Stomach smooth muscle (tissue), 2 donors: Measurements from ENCODE around the gene DOLK.

Experiments used
- H3K27ac ChIP-seq: one replicate; pipeline ENCODE4 v1.7.0; 2013; ENCODE audit warnings: mild to moderate bottlenecking, low read length, inconsistent platforms
- H3K27me3 ChIP-seq, 2 donors: one replicate each; pipeline ENCODE4 v1.7.0; 2013; ENCODE audit warnings: low read length in 2 of 2; ENCODE audit not compliant: insufficient read depth in 2 of 2, control insufficient read depth in 1 of 2
- H3K36me3 ChIP-seq, 2 donors: one replicate each; pipeline ENCODE4 v1.7.0; 2013; ENCODE audit warnings: low read length in 2 of 2; ENCODE audit not compliant: control insufficient read depth in 2 of 2, insufficient read depth in 2 of 2
- H3K4me1 ChIP-seq: one replicate; pipeline ENCODE4 v1.7.0; 2013; ENCODE audit warnings: low read length; ENCODE audit not compliant: control insufficient read depth, insufficient read depth
- H3K4me3 ChIP-seq, 2 donors: one replicate each; pipeline ENCODE4 v1.7.0; 2013; ENCODE audit warnings: low read length in 2 of 2
- H3K9ac ChIP-seq, 2 donors: one replicate each; pipeline ENCODE4 v1.7.0; 2013; ENCODE audit warnings: low read length in 2 of 2, mild to moderate bottlenecking in 1 of 2
- H3K9me3 ChIP-seq, 2 donors: one replicate each; pipeline ENCODE4 v1.7.0; 2013; ENCODE audit warnings: low read length in 2 of 2; ENCODE audit not compliant: control insufficient read depth in 2 of 2
- donor health status: healthy.
- donor health status: Pancreatic carcinoma.

DOLK gene

DNA sequence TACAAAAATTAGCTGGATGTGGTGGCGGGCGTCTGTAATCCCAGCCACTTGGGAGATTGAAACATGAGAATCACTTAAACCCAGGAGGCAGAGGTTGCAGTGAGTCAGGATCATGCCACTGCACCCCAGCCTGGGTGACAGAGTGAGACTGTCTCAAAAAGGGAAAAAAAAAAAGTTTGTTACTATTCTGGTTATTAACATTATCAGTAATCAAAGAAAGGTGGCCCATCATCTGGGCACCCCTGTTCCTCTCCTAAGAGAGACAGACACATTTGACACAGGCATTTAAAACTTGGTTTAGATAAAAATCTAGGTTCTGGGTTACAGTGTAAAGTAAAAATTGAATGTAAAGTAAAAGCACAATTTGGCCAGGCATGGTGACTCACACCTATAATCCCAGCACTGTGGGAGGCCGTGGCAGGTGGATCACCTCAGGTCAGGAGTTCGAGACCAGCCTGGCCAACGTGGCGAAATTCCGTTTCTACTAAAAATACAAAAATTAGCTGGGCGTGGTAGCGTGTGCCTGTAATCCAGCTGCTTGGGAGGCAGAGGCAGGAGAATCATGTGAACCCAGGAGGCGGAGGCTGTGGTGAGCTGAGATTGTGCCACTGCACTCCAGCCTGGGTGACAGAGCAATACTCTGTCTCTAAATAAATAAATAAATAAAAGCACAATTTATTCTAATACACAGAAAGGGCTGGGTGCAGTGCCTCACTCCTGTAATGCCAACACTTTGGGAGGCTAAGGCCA lies 43.4 kb downstream of the DOLK start:
- Histone ChIP-seq H3K27me3 (no peaks in the 10 kb centered on the region), H3K4me1 (peaks cover 5% of the 10 kb centered on the region), H3K4me3 (no peak overlapping the region), H3K9ac (no peak overlapping the region), H3K27ac (no peak overlapping the region), H3K36me3 (peaks cover 22 to 26% of the 10 kb centered on the region in 2 donors), H3K9me3 (no peaks in the 10 kb centered on the region)

DNA sequence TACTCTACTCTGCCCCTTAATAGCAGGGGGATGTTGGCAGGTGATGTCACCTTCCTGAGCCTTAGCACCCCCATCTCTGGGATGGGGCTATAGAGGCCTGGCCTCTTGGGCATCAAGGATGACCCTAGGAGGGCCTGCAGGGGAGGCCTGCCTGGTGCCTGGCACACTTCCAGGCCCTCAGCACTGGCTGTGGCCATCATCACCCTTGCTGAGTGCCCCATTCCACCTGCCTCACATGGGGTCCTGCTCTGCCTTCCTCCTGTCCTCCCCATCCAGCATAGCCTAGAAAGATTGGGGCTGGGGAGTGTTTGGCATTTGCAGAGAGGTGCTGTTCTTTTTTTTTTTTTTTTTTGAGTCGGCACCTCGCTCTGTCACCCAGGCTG lies 44.3 kb downstream of the DOLK start:
- Histone ChIP-seq H3K4me1 (peaks cover 5% of the 10 kb centered on the region), H3K27me3 (no peaks in the 10 kb centered on the region), H3K9me3 (no peaks in the 10 kb centered on the region), H3K4me3 (no peak overlapping the region), H3K9ac (no peak overlapping the region), H3K27ac (peak overlapping the region; percentile 18), H3K36me3 (peaks cover 13 to 20% of the 10 kb centered on the region in 2 donors)

DNA sequence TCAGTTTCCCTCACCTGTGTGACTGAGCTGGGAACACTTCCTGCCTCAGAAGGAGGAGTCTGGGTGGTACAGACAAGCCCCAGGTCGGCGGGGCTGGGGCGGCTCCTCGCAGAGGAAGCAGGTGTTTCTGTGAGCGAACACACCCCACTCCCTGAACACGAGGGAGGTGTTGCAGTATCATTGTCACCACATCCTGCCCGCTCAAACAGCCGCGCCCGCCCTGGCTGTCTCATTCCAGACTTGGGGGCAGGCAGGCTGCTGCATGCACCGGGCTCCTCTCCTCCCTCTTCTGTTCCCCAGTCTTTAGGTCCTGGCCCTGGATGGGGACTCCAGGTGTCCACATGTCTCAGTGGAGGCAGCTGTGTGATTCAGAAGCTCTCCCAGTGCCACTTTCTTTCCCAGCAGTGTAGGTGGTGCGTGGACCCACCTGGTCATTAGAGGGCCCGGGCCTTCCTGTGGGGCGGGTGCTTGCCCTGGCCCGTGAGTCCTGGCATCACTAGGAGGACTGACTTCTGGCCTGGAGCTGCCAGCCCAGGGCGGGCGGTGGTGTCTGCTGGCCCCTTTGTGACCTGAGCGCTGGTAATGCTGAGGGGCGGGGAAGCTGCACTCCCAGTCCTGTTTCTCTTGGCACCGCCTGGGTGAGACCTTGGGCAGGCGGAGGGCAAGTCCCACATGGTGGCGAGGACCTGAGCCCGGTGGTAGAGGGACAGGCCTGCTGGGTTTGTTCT lies 44.9 kb downstream of the DOLK start:
- Histone ChIP-seq H3K4me3 (no peak overlapping the region), H3K4me1 (peaks cover 5% of the 10 kb centered on the region), H3K27ac (peak overlapping the region; percentile 18), H3K27me3 (no peaks in the 10 kb centered on the region), H3K9ac (no peak overlapping the region), H3K36me3 (peaks cover 8 to 15% of the 10 kb centered on the region in 2 donors), H3K9me3 (no peaks in the 10 kb centered on the region)

DNA sequence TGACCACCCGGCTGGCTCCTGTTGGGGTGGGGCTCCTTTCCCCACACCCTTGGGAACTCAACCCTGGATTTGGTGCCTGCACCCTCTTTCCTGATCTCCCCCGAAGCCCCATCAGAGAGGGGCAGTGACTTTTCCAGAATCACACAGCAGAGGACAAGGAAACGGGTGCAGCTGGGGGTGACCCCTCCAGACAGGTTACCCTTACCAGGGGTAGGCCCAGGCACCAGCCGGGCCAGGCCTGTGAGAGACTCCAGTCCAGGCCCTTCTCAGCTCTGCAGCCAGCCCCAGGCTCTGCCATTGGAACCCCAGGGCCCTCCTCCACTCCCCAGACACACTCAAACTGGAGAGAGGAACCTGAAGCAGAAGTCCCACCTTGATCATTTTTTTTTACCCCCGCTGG lies 45.6 kb downstream of the DOLK start:
- Histone ChIP-seq H3K27ac (no peak overlapping the region), H3K4me3 (no peak overlapping the region), H3K9me3 (no peaks in the 10 kb centered on the region), H3K9ac (no peak overlapping the region), H3K4me1 (peaks cover 5% of the 10 kb centered on the region), H3K36me3 (peaks cover 5 to 9% of the 10 kb centered on the region in 2 donors), H3K27me3 (no peaks in the 10 kb centered on the region)

DNA sequence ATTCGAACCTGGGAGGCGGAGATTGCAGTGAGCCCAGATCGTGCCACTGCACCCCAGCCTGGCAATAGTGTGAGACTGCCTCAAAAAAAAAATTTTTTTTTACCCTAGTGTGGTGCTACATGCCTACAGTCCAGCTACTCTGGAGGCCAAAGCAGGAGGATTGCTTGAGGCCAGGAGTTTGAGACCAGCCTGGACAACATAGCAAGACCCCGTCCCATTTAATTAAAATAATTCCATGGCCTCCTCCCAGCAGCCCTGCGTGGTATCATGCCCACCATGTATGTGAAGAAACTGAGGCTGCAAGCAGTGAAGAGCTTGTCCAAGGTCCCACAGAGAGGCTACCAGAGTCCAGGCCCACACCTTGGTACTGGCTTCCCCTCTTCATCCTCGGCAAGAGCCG lies 46.0 kb downstream of the DOLK start:
- H3K9me3 ChIP-seq, result no peaks in the 10 kb centered on the region
- H3K36me3 ChIP-seq, result peaks cover 5 to 9% of the 10 kb centered on the region in 2 donors
- no peaks in the 10 kb centered on the region for H3K27me3 ChIP-seq
- H3K4me3 ChIP-seq, result no peak overlapping the region
- peaks cover 5% of the 10 kb centered on the region for H3K4me1 ChIP-seq
- no peak overlapping the region for H3K9ac ChIP-seq
- no peak overlapping the region for H3K27ac ChIP-seq

DNA sequence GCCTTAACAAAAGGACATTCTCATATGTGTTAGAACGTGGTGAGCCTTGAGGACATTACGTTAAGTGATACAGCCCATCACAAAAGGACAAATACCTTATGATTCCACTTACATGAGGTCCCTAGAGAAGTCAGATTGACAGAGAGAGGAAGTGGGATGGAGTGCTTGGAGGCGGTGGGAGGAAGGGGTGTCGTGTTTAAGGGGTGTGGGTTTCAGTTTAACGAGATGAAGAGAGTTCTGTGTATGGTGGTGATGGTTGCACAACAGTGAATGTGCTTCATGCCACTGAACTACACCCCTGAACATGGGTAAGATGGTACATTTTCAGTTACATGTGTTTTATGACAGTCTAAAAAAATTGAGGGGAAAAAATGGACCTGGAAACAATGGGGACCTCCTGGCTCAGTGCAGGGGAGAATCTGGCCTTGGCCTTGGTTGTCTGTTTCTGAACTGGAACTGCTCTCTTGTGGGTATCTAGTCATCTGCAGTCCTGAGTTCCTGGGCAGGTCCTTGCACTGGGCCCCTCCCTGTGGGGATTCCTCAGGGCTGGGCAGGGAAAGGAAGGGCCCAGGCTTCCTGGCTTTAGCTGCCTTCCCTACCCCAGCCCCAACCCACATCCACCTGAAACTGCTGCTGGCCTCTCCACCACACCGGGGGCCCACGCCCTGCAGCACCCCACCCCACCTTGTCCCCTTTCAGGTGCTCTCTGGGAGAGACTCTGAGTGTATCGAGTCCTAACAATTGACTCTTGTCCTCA lies 47.7 kb downstream of the DOLK start:
- Histone ChIP-seq H3K9me3 (no peaks in the 10 kb centered on the region), H3K27ac (no peak overlapping the region), H3K27me3 (no peaks in the 10 kb centered on the region), H3K4me3 (no peak overlapping the region), H3K36me3 (peaks cover 10 to 14% of the 10 kb centered on the region in 2 donors), H3K9ac (no peak overlapping the region), H3K4me1 (peaks cover 5% of the 10 kb centered on the region)

DNA sequence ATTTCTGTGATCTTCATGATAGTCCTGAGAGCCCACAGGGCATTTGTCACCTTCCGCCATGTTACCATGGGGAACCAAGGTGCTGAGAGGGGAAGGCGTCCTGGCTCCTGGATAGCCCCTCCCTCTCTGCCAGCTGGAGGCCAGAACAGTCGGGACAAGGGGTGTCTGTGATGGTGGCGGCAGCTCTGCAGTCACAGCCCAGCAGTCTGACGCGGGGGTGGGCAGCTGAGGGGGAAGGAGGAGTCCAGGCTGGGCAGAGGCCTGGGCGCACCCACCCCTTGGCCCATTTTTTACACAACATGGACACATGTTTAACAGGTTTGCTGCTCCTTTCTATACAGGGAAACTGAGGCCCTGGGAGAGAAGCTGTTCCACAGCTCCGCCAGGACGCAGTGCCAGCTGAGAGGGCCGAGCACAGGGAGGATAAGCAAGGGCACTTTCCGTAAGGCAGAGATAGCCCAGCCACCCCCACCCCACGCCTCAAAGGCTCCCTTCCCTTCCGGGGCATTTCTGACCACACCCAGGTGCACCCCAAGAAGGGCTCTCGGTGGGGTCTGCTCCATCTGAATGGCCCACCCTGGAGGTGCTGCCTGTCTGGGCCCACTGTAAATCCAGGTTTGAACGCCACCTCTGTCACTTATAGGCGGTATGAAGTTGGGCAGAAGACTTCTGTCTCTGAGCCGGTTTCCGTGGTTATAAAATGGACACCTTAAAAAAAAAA lies 48.4 kb downstream of the DOLK start:
- peaks cover 10 to 14% of the 10 kb centered on the region in 2 donors for H3K36me3 ChIP-seq
- peaks cover 5% of the 10 kb centered on the region for H3K4me1 ChIP-seq
- H3K4me3 ChIP-seq, result no peak overlapping the region
- no peak overlapping the region for H3K9ac ChIP-seq
- H3K9me3 ChIP-seq, result no peaks in the 10 kb centered on the region
- H3K27ac ChIP-seq, result no peak overlapping the region
- H3K27me3 ChIP-seq, result no peaks in the 10 kb centered on the region

DNA sequence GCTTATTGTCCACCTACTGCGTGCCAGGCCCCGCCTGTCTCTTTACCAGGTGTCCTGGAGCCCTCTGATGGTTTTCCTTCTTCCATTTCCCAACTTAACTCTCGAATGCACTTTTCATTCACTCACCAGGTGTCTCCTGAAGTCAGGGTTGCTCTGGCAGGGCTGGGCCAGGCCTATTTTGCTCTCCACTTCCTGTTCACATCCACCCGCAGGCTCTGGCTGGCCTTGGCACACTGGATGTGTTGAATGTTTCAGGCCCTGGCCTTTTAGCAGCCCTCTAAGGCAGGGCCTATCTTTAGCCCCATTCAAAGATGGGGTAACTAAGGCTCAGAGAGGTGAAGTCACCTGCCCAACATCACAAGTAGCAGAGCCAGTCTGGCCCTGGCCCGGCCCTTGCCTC lies 49.0 kb downstream of the DOLK start:
- Histone ChIP-seq H3K27me3 (no peaks in the 10 kb centered on the region), H3K36me3 (peaks cover 10 to 14% of the 10 kb centered on the region in 2 donors), H3K4me1 (peaks cover 6% of the 10 kb centered on the region), H3K27ac (no peak overlapping the region), H3K9ac (no peak overlapping the region), H3K9me3 (no peaks in the 10 kb centered on the region), H3K4me3 (no peak overlapping the region)

DNA sequence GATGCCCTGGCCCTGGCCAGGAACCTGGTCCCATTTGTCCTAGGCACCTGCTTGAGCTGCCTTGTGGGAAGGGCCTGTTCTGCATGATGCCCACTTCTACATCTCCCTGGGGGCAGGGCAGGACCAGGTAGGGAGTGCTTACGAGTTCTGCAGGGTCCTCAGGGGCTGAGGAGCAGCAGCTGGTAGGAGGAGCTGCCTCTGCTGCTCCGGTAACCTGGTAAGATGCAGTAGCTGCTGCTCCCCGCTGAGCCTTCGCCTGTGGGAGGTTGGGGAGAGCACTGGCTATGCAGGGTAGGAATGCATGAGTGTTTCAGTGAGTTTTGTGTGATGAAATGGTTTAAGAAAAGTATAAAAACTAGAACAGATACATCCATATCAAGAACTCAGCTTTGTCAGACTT lies 51.8 kb downstream of the DOLK start:
- H3K4me1 ChIP-seq, result peaks cover 24% of the 10 kb centered on the region
- H3K9ac ChIP-seq, result no peak overlapping the region
- H3K9me3 ChIP-seq, result no peaks in the 10 kb centered on the region
- H3K27me3 ChIP-seq, result no peaks in the 10 kb centered on the region
- no peak overlapping the region for H3K27ac ChIP-seq
- H3K36me3 ChIP-seq, result peaks cover 13 to 18% of the 10 kb centered on the region in 2 donors
- no peak overlapping the region for H3K4me3 ChIP-seq
